ENCODE results near the gene FAM53A.

DNA sequence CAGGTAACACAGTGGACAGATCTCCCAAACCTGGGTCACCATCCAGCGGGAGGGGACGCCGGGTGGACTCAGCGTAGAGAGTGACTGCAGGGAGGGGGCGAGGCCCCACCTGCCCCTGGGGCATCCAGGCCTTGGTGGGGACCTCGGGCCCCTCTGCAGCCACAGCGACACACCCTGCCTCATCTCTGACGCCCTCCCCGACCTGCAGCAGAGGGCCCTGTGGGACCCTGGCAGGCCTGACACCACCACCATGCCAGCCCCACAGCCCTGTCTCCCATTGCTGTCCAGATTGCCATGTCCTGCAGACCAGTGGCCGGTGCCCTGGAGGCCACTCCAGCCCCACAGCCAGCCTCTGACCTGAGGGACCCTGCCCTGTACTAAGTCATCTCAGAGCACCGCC is 45.2 kb downstream of the FAM53A start:
- TF ChIP-seq RAD21 (IDR thresholded peaks at IDR 0.05; ENCODE audit: low read length) = no peak
- TF ChIP-seq, protein P1, sequence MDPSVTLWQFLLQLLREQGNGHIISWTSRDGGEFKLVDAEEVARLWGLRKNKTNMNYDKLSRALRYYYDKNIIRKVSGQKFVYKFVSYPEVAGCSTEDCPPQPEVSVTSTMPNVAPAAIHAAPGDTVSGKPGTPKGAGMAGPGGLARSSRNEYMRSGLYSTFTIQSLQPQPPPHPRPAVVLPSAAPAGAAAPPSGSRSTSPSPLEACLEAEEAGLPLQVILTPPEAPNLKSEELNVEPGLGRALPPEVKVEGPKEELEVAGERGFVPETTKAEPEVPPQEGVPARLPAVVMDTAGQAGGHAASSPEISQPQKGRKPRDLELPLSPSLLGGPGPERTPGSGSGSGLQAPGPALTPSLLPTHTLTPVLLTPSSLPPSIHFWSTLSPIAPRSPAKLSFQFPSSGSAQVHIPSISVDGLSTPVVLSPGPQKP (IDR thresholded peaks at IDR 0.05; ENCODE audit: borderline replicate concordance, low read depth, low read length) = no peak
- TF ChIP-seq POLR2A (IDR thresholded peaks at IDR 0.05; ENCODE audit: low read depth, low read length) = no peak
- no peak for TF ChIP-seq CTCF (conservative IDR thresholded peaks at IDR 0.05; ENCODE audit: low read depth, low read length)
- TF ChIP-seq, protein P2, sequence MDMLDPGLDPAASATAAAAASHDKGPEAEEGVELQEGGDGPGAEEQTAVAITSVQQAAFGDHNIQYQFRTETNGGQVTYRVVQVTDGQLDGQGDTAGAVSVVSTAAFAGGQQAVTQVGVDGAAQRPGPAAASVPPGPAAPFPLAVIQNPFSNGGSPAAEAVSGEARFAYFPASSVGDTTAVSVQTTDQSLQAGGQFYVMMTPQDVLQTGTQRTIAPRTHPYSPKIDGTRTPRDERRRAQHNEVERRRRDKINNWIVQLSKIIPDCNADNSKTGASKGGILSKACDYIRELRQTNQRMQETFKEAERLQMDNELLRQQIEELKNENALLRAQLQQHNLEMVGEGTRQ (IDR thresholded peaks at IDR 0.05; ENCODE audit: low read depth, low read length) = no peak
- TF ChIP-seq RCOR1 (IDR thresholded peaks at IDR 0.05; ENCODE audit: insufficient replicate concordance, low read length) = no peak
- no peak for TF ChIP-seq CEBPB (IDR thresholded peaks at IDR 0.05; ENCODE audit: low read depth, low read length)
- TF ChIP-seq MAFK (IDR thresholded peaks at IDR 0.05; ENCODE audit: low read depth, low read length) = no peak
- no peak for TF ChIP-seq MAZ (IDR thresholded peaks at IDR 0.05; ENCODE audit: borderline replicate concordance, low read depth, low read length)
- no peak for TF ChIP-seq CHD1 (IDR thresholded peaks at IDR 0.05; ENCODE audit: low read depth, low read length)
- TF ChIP-seq RFX5 (IDR thresholded peaks at IDR 0.05; ENCODE audit: low read depth, low read length) = no peak
- TF ChIP-seq MXI1 (IDR thresholded peaks at IDR 0.05; ENCODE audit: borderline replicate concordance, low read depth, low read length) = no peak
